ENCODE results near the gene PROM1. TPM values are rescaled to one million over a fixed set of nuclear protein-coding genes. Genes with fewer than 3 reads are reported as not detected.
A peak's percentile ranks its signal among the peaks of the same experiment; 100 is the strongest.

Gene PROM1
- polyA plus RNA-seq, 2 of the 4 experiments (the other 2 are of a cell fraction): 0.03 to 0.14 TPM

DNA sequence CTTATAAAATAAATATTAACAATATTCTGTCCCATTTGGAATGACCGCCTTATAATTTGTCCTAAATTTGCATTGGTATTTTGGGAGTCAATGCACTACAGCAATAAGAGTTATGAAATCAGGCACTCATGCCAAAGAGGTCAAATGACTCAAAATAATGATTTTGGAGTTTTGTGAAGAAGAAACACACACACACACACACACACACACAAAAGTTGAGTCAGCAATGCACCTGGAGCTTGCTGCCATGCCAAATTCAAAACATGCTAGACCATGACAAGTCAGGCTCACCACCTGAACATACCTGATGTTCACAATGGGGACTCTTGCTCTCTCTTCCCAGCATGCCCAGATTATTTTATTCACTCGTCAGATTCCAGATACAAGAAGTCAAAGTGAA, 56.7 kb downstream of the PROM1 start:
- H3K4me1 ChIP-seq: peaks cover 17% of the 10 kb centered on the region; the same call in 2 of the 3 replicates
- ChIA-PET CTCF (interaction anchor here (0.6 to 3.8 kb wide), 7 partner anchors 172 to 628 kb away, joined by 3 to 24 read pairs (median 3); no protein-coding TSS in a partner anchor), POLR2A (no interaction called here)
- ATAC-seq: no peak
- no peak overlapping the region for H3K27ac ChIP-seq
- H3K4me3 ChIP-seq: no peak overlapping the region
- H3K9me3 ChIP-seq: no peaks in the 10 kb centered on the region
- TF ChIP-seq ZFP36 (IDR thresholded peaks at IDR 0.05; ENCODE audit: borderline replicate concordance, partially characterized antibody) (no peak), ESRRA (IDR thresholded peaks at IDR 0.05; ENCODE audit: borderline replicate concordance, low read length) (no peak), KDM1A (IDR thresholded peaks at IDR 0.05; ENCODE audit: low read depth) (no peak)
- TF ChIP-seq, protein P1, sequence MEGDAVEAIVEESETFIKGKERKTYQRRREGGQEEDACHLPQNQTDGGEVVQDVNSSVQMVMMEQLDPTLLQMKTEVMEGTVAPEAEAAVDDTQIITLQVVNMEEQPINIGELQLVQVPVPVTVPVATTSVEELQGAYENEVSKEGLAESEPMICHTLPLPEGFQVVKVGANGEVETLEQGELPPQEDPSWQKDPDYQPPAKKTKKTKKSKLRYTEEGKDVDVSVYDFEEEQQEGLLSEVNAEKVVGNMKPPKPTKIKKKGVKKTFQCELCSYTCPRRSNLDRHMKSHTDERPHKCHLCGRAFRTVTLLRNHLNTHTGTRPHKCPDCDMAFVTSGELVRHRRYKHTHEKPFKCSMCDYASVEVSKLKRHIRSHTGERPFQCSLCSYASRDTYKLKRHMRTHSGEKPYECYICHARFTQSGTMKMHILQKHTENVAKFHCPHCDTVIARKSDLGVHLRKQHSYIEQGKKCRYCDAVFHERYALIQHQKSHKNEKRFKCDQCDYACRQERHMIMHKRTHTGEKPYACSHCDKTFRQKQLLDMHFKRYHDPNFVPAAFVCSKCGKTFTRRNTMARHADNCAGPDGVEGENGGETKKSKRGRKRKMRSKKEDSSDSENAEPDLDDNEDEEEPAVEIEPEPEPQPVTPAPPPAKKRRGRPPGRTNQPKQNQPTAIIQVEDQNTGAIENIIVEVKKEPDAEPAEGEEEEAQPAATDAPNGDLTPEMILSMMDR (IDR thresholded peaks at IDR 0.05): no peak
- no peak overlapping the region for H3K4me2 ChIP-seq
- FAIRE-seq: no peak
- DNase-seq (ENCODE audit: low read depth in 1 of 2, low spot score in 1 of 2): no peak
- 91% methylated on average over 2 of the region's 2 CpGs for WGBS (ENCODE audit: missing lambda C conversion rate)

DNA sequence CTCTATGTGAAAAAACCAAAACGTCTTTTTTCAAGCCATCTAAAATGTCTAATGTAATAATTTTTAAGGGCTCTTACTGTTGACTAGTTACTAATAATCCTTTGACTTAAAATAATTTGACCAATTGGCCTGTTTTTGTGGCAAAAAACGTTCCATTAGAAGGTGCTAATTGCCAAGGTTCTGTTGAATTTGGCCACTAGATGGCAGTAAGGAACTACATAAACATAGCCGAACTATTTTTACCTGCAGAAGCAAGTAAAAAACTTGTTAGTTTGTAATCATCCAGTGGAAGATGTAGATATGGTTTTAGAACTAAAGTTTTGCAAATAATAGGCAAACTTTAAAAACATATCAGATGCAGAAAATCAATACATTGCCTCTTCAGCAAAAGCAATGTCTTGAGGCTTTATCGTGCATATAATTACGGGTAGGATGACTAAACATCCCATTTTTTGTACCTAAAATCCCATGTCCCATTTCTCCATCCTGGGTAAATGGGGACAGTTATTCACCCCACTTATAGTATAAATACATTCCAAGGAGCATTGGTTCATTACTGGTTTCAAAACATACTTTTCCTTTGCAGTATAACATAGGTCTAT, 57.6 kb downstream of the PROM1 start:
- H3K4me2 ChIP-seq: no peak overlapping the region
- H3K4me1 ChIP-seq: peaks cover 17% of the 10 kb centered on the region; the same call in 2 of the 3 replicates
- TF ChIP-seq SMC3 (IDR thresholded peaks at IDR 0.05): peak; percentile 77
- TF ChIP-seq, protein P1 (IDR thresholded peaks at IDR 0.05): peak; percentile 80
- TF ChIP-seq ESRRA (IDR thresholded peaks at IDR 0.05; ENCODE audit: borderline replicate concordance, low read length): no peak
- TF ChIP-seq, protein P2, sequence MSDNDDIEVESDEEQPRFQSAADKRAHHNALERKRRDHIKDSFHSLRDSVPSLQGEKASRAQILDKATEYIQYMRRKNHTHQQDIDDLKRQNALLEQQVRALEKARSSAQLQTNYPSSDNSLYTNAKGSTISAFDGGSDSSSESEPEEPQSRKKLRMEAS (IDR thresholded peaks at IDR 0.05): no peak
- TF ChIP-seq RAD21 (conservative IDR thresholded peaks at IDR 0.05 in 1 of 2, IDR thresholded peaks at IDR 0.05 in 1 of 2): peak; percentile 83 to 84
- no peak overlapping the region for H3K4me3 ChIP-seq
- no peak overlapping the region for H3K27ac ChIP-seq
- no peaks in the 10 kb centered on the region for H3K9me3 ChIP-seq
- ChIA-PET CTCF (interaction anchor here (0.9 to 3.8 kb wide), 3 partner anchors 170 to 240 kb away, joined by 3 to 24 read pairs (median 3); no protein-coding TSS in a partner anchor), POLR2A (no interaction called here)
- FAIRE-seq: peak; percentile 59
- ATAC-seq: peak in 1 of 2 experiments; percentile 50; a peak in 1 of 6 replicates
- 31% methylated on average over 5 of the region's 5 CpGs for WGBS (ENCODE audit: missing lambda C conversion rate)
- peak; percentile 21 to 56 for DNase-seq (ENCODE audit: low read depth in 1 of 2, low spot score in 1 of 2)

DNA sequence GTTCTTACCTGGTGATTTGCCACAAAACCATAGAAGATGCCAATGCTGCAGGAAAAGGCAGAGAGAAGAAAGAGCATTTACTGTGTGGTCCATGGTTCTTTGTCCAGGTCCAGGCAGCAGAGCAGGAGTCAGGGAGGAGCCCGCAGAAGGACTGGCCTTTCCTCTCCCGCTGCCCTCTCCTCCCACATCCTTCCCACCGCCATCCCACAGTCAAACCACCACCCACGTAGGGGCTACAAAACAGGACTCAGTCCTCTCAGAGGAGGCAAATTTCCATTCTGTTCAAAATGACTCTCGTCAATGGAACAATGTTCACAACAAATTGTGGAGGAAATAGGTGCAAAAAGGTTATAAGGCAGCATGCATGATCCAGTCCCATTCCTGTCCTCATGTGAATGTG, 58.6 kb downstream of the PROM1 start:
- H3K27ac ChIP-seq: no peak overlapping the region; a peak in 1 of 6 replicates
- no peak for DNase-seq (ENCODE audit: low read depth in 1 of 2, low spot score in 1 of 2)
- no peak overlapping the region for H3K4me3 ChIP-seq
- peaks cover 15% of the 10 kb centered on the region; the same call in 2 of the 3 replicates for H3K4me1 ChIP-seq
- no peak for FAIRE-seq
- no peak for ATAC-seq
- POLR2A ChIA-PET: no interaction called here
- H3K4me2 ChIP-seq: no peak overlapping the region
- H3K9me3 ChIP-seq: no peaks in the 10 kb centered on the region
- WGBS (ENCODE audit: missing lambda C conversion rate): 53% methylated on average over 5 of the region's 5 CpGs
- CTCF ChIA-PET: interaction anchor here (1.7 to 3.8 kb wide), 2 partner anchors 240 to 241 kb away, joined by 5 to 24 read pairs; no protein-coding TSS in a partner anchor
- TF ChIP-seq FOSB (CRISPR knock-in tag; IDR thresholded peaks at IDR 0.05): no peak
- TF ChIP-seq KDM5A (IDR thresholded peaks at IDR 0.05): no peak
- no peak for TF ChIP-seq RAD21 (conservative IDR thresholded peaks at IDR 0.05 in 1 of 2, IDR thresholded peaks at IDR 0.05 in 1 of 2)
- no peak for TF ChIP-seq E2F6 (IDR thresholded peaks at IDR 0.05; ENCODE audit: borderline replicate concordance, low read depth)
- TF ChIP-seq KDM1A (IDR thresholded peaks at IDR 0.05; ENCODE audit: low read depth): no peak
- no peak for TF ChIP-seq USF2 (IDR thresholded peaks at IDR 0.05)
- TF ChIP-seq PHF8 (IDR thresholded peaks at IDR 0.05; ENCODE audit: borderline replicate concordance, low read depth): no peak
- TF ChIP-seq, protein P3, sequence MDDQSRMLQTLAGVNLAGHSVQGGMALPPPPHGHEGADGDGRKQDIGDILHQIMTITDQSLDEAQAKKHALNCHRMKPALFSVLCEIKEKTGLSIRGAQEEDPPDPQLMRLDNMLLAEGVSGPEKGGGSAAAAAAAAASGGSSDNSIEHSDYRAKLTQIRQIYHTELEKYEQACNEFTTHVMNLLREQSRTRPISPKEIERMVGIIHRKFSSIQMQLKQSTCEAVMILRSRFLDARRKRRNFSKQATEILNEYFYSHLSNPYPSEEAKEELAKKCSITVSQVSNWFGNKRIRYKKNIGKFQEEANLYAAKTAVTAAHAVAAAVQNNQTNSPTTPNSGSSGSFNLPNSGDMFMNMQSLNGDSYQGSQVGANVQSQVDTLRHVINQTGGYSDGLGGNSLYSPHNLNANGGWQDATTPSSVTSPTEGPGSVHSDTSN (IDR thresholded peaks at IDR 0.05): no peak
- no peak for TF ChIP-seq HEYL (CRISPR knock-in tag; IDR thresholded peaks at IDR 0.05)
- no peak for TF ChIP-seq NPAS2 (CRISPR knock-in tag; IDR thresholded peaks at IDR 0.05; ENCODE audit: borderline replicate concordance)
- no peak for TF ChIP-seq CBX8 (IDR thresholded peaks at IDR 0.05)
- TF ChIP-seq, protein P2 (IDR thresholded peaks at IDR 0.05): no peak
- no peak for TF ChIP-seq MAZ (IDR thresholded peaks at IDR 0.05; ENCODE audit: borderline replicate concordance, low read depth, low read length)
- TF ChIP-seq POLR2A (IDR thresholded peaks at IDR 0.05; ENCODE audit: low read length): no peak
- TF ChIP-seq HOXB5 (CRISPR knock-in tag; IDR thresholded peaks at IDR 0.05): no peak
- TF ChIP-seq EP300 (IDR thresholded peaks at IDR 0.05): no peak
- no peak for TF ChIP-seq CHD2 (IDR thresholded peaks at IDR 0.05; ENCODE audit: low read length, partially characterized antibody)
- TF ChIP-seq MYC (IDR thresholded peaks at IDR 0.05; ENCODE audit: borderline replicate concordance, low read length): no peak
